ENCODE results near the gene TRIM71. TPM values are rescaled to one million over a fixed set of nuclear protein-coding genes. Genes with fewer than 3 reads are reported as not detected.
"Not testable (repeated sequence)": the region's sequence is repeated elsewhere in the genome, so short reads cannot be mapped to it uniquely, and the experiment has no call there.

TRIM71 gene
- total RNA-seq, 2 experiments from 2014 or later = not detected

GRCh38 chr3:32821686-32822296, 4.0 kb downstream of the TRIM71 start:
- peaks cover 13% of the 10 kb centered on the region for H3K4me1 Mint-ChIP-seq (ENCODE audit: low read depth)
- no peak overlapping the region for H3K4me3 Mint-ChIP-seq
- peaks cover 2% of the 10 kb centered on the region for H3K36me3 Mint-ChIP-seq (ENCODE audit: low read depth)
- peaks cover 48% of the 10 kb centered on the region for H3K27me3 Mint-ChIP-seq (ENCODE audit: low read depth)
- DNase-seq (no peak), ATAC-seq (no peak)
- no peak overlapping the region for H3K27ac Mint-ChIP-seq
- CTCF ChIA-PET = no interaction called here
- POLR2A ChIA-PET = interaction anchor here (0.6 kb wide), 1 partner anchor 237 kb away, joined by 3 read pairs; no protein-coding TSS in a partner anchor
- no peaks in the 10 kb centered on the region for H3K9me3 Mint-ChIP-seq (ENCODE audit: insufficient read depth)

DNA sequence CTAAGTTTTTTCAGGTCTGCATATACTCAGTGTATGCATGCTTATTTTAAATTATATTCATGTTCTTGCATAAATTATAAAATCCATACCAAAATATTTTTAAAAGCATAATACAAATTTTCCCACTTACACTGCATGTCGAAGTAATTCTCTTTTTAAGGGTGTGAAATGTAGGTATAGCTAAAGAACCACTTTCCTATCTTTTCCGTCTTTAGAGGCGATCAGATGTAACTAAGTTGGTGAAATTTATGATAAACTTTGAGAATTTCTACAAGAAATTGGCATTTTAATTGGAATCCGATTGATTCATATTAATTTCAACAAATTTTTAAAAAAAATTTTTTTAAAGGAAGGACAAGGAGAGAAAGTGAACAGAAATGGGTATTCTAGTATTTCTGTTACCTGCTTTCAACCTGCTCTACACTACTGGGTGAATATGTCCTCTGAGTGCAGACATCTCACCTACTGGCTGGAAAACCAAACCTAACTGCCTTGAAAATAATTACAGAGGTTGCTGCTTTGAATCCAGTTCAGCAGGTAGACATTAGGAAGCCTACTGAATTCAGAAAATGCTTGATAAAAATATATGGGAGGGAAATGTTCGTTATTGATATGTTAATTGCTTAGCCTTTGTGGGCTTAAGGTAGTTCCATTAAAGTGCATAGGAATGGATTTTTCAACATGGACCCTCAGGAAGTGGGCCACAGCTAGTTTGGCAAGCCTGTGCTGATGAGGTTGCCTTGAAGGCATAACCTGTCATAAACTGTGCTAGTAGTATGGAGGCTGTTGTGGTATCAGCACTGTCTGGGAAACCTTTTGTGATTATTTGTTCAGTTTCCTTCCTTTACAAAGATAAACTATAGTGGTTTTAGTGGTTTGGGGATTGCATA, 5.1 kb downstream of the TRIM71 start:
- Mint-ChIP-seq H3K36me3 (ENCODE audit: low read depth) (peaks cover 2% of the 10 kb centered on the region), H3K4me3 (no peak overlapping the region), H3K4me1 (ENCODE audit: low read depth) (peaks cover 6% of the 10 kb centered on the region), H3K9me3 (ENCODE audit: insufficient read depth) (no peaks in the 10 kb centered on the region), H3K27ac (no peak overlapping the region), H3K27me3 (ENCODE audit: low read depth) (peaks cover 45% of the 10 kb centered on the region)
- CTCF ChIA-PET = no interaction called here
- ATAC-seq (no peak), DNase-seq (no peak)
- POLR2A ChIA-PET = interaction anchor here (0.6 kb wide), 1 partner anchor 236 kb away, joined by 3 read pairs; no protein-coding TSS in a partner anchor

GRCh38 chr3:32823641-32824184, 5.9 kb downstream of the TRIM71 start:
- CTCF ChIA-PET; H3K36me3 Mint-ChIP-seq (ENCODE audit: low read depth); DNase-seq; H3K9me3 Mint-ChIP-seq (ENCODE audit: insufficient read depth); H3K4me3 Mint-ChIP-seq; H3K27ac Mint-ChIP-seq; ATAC-seq; H3K4me1 Mint-ChIP-seq (ENCODE audit: low read depth); POLR2A ChIA-PET: not testable (repeated sequence)
- H3K27me3 Mint-ChIP-seq (ENCODE audit: low read depth) = peaks cover 43% of the 10 kb centered on the region

DNA sequence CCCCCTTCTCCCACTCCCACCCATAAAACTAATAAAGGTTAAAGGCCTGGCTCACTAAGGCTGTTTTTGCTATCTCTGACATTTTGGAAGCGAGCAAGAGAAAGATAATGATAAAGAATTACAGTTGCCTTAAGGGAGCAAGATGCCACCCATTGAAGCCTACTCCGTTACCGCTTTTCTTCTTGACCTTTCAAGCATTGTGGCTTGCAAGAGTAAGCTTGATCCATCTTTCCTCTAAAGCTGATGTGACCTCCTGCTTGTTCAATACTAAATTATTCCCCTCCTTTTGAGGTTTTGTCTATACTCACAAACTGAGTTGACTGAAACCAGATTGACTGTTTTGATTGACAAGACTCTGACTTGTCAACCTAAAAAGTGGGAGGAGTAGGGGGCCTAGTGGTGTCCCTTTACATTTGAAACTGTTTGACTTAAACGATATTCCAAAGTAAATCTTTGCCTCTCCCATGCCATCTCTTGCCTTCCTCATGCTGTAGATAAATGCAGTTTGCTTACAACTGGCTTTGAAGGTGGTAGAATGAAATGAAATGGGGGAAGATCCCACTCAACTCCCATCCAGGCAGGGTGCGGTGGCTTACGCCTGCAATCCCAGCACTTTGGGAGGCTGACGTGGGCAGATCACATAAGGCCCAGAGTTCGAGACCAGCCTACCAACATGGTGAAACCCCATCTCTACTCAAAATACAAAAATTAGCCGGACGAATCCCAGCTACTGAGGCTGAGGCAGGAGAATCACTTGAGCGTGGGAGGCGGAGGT, 8.0 kb downstream of the TRIM71 start:
- ChIA-PET POLR2A (no interaction called here), CTCF (no interaction called here)
- Mint-ChIP-seq H3K36me3 (ENCODE audit: low read depth) (no peaks in the 10 kb centered on the region), H3K27ac (no peak overlapping the region), H3K4me1 (ENCODE audit: low read depth) (no peaks in the 10 kb centered on the region), H3K27me3 (ENCODE audit: low read depth) (peaks cover 27% of the 10 kb centered on the region), H3K9me3 (ENCODE audit: insufficient read depth) (no peaks in the 10 kb centered on the region), H3K4me3 (no peak overlapping the region)
- no peak for DNase-seq
- ATAC-seq = no peak

DNA sequence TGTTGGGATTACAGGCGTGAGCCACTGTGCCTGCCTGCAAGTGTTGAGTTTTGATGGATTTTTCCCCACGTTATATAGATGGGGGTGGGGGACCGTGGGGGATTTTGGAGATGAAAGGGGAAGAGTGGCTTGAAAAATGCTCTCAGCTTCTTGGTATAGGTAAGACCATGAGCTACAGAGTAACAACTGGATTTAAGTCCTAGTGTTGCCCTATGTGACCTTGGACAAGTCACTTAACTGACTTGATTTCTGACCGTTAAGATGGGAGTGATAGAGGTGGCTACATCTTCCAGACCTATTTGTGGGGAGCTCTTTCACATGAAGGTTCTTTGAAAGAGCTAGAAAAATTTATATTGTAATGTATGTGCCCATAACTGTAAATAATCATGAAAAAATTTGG, 13.3 kb downstream of the TRIM71 start:
- POLR2A ChIA-PET = no interaction called here
- H3K4me3 Mint-ChIP-seq = no peak overlapping the region
- no peak for ATAC-seq
- no peaks in the 10 kb centered on the region for H3K9me3 Mint-ChIP-seq (ENCODE audit: insufficient read depth)
- no peaks in the 10 kb centered on the region for H3K4me1 Mint-ChIP-seq (ENCODE audit: low read depth)
- H3K27ac Mint-ChIP-seq = no peak overlapping the region
- DNase-seq = no peak
- H3K36me3 Mint-ChIP-seq (ENCODE audit: low read depth) = no peaks in the 10 kb centered on the region
- CTCF ChIA-PET = no interaction called here
- peaks cover 31% of the 10 kb centered on the region for H3K27me3 Mint-ChIP-seq (ENCODE audit: low read depth)

- CTCF ChIA-PET = no interaction called here
- Mint-ChIP-seq H3K4me3 (no peak overlapping the region), H3K27me3 (ENCODE audit: low read depth) (peaks cover 32% of the 10 kb centered on the region), H3K9me3 (ENCODE audit: insufficient read depth) (no peaks in the 10 kb centered on the region), H3K27ac (no peak overlapping the region), H3K4me1 (ENCODE audit: low read depth) (no peaks in the 10 kb centered on the region), H3K36me3 (ENCODE audit: low read depth) (no peaks in the 10 kb centered on the region)
- DNase-seq (no peak), ATAC-seq (no peak)
- POLR2A ChIA-PET = no interaction called here
These were observed 14.0 kb downstream of the TRIM71 start for GRCh38 chr3:32831791-32832190.

DNA sequence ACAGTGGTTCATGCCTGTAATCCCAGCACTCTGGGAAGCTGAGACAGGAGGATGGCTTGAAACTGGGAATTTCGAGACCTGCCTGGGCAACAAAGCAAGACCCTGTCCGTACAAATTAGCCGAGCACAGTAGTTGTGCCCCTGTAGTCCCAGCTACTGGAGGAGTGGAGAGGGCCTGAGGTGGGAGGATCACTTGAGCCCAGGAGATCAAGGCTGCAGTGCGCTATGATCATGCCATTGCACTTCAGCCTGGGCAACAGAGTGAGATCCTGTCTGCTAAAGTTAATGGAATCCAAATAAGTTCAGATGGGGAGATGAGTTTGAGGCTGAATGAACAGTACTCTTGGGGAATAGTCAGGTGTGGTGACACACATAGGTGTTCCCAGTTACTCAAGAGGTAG, 14.4 kb downstream of the TRIM71 start:
- ChIA-PET POLR2A (no interaction called here), CTCF (no interaction called here)
- H3K9me3 Mint-ChIP-seq (ENCODE audit: insufficient read depth) = no peaks in the 10 kb centered on the region
- H3K4me1 Mint-ChIP-seq (ENCODE audit: low read depth) = no peaks in the 10 kb centered on the region
- ATAC-seq = no peak
- H3K4me3 Mint-ChIP-seq = no peak overlapping the region
- H3K27me3 Mint-ChIP-seq (ENCODE audit: low read depth) = peaks cover 29% of the 10 kb centered on the region
- no peaks in the 10 kb centered on the region for H3K36me3 Mint-ChIP-seq (ENCODE audit: low read depth)
- H3K27ac Mint-ChIP-seq = no peak overlapping the region
- DNase-seq = no peak

DNA sequence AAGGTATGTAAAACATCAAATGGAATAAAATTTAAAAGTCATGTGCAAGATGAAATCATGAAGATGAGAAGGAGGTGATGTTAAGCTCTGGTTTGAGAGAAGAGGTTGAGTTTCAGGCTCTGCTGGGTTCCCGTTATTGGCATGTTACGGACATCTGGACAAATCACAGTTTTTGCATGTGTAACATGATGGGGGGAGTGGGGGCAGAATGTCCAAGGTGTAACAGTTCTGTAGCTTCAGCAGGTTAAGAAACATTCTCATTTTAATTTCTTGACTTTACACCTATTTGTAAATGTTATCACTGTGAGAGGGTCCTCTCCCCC, 17.2 kb downstream of the TRIM71 start:
- H3K36me3 Mint-ChIP-seq (ENCODE audit: low read depth) = no peaks in the 10 kb centered on the region
- H3K4me3 Mint-ChIP-seq = no peak overlapping the region
- POLR2A ChIA-PET = no interaction called here
- ATAC-seq (no peak), DNase-seq (no peak)
- H3K27ac Mint-ChIP-seq = no peak overlapping the region
- CTCF ChIA-PET = no interaction called here
- H3K9me3 Mint-ChIP-seq (ENCODE audit: insufficient read depth) = no peaks in the 10 kb centered on the region
- H3K27me3 Mint-ChIP-seq (ENCODE audit: low read depth) = peaks cover 25% of the 10 kb centered on the region
- no peaks in the 10 kb centered on the region for H3K4me1 Mint-ChIP-seq (ENCODE audit: low read depth)

DNA sequence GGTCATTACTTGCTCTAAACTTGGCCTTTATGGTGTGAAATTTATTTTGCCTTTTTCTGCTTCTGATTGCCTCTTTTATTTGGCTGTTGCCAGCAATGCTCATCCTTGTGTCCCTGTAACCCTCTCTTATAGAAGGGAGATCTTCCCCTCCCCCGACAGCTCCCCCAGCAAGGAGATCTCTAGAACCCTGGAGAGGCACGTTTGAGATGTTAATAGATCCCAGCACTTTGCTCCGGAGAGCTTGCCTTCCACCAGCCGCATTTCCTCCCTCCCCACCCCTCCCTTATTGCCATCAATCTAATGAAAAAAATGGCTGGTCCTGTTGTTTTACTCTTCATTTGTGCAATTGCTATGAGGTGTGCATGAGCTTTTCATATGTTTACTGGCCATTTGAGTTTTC, 18.2 kb downstream of the TRIM71 start:
- H3K27me3 Mint-ChIP-seq (ENCODE audit: low read depth) = peaks cover 24% of the 10 kb centered on the region
- H3K4me1 Mint-ChIP-seq (ENCODE audit: low read depth) = no peaks in the 10 kb centered on the region
- H3K36me3 Mint-ChIP-seq (ENCODE audit: low read depth) = no peaks in the 10 kb centered on the region
- no peaks in the 10 kb centered on the region for H3K9me3 Mint-ChIP-seq (ENCODE audit: insufficient read depth)
- ATAC-seq (no peak), DNase-seq (no peak)
- no peak overlapping the region for H3K27ac Mint-ChIP-seq
- POLR2A ChIA-PET = no interaction called here
- CTCF ChIA-PET = no interaction called here
- no peak overlapping the region for H3K4me3 Mint-ChIP-seq

DNA sequence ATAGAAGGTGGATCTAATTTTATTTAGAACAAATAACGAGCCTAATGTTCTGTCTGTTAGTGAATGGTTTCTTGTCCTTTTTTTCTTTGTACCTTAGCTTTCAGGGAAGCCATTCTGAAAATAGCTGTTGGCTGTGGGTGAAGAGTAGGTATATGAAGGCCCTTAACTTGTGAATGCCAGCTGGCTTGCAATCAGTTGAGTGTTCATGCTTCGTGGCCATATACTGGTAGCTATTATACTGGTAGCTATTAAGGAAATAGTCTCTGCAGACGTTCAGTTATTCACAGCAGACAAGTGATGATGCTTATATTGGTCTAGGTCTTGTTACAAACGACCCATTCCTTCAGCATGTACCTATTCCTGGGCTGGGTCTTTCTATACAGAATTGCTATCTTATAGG, 18.8 kb downstream of the TRIM71 start:
- no peaks in the 10 kb centered on the region for H3K9me3 Mint-ChIP-seq (ENCODE audit: insufficient read depth)
- H3K27me3 Mint-ChIP-seq (ENCODE audit: low read depth) = peaks cover 22% of the 10 kb centered on the region
- H3K4me3 Mint-ChIP-seq = no peak overlapping the region
- ATAC-seq (no peak), DNase-seq (no peak)
- CTCF ChIA-PET = no interaction called here
- H3K36me3 Mint-ChIP-seq (ENCODE audit: low read depth) = no peaks in the 10 kb centered on the region
- POLR2A ChIA-PET = no interaction called here
- H3K27ac Mint-ChIP-seq = no peak overlapping the region
- H3K4me1 Mint-ChIP-seq (ENCODE audit: low read depth) = no peaks in the 10 kb centered on the region

DNA sequence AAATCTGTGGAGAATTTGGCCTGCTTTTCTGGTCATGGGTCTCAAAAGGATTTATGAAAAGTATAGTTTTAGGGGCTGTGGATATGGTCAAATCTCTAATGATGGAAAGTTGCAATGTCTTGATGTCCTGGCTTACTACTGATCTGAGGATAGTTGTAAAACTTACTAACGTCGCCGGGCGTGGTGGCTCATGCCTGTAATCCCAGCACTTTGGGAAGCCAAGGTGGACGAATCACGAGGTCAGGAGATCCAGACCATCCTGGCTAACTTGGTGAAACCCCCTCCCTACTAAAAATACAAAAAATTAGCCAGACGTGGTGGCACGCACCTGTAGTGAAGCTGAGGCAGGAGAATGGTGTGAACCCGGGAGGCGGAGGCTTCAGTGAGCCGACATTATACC, 19.6 kb downstream of the TRIM71 start:
- Mint-ChIP-seq H3K27ac (no peak overlapping the region), H3K9me3 (ENCODE audit: insufficient read depth) (no peaks in the 10 kb centered on the region), H3K4me1 (ENCODE audit: low read depth) (peaks cover 7% of the 10 kb centered on the region), H3K27me3 (ENCODE audit: low read depth) (peaks cover 19% of the 10 kb centered on the region), H3K4me3 (no peak overlapping the region), H3K36me3 (ENCODE audit: low read depth) (no peaks in the 10 kb centered on the region)
- POLR2A ChIA-PET = no interaction called here
- CTCF ChIA-PET = no interaction called here
- no peak for ATAC-seq
- DNase-seq = no peak

- H3K36me3 Mint-ChIP-seq (ENCODE audit: low read depth) = no peaks in the 10 kb centered on the region
- peaks cover 19% of the 10 kb centered on the region for H3K27me3 Mint-ChIP-seq (ENCODE audit: low read depth)
- DNase-seq = no peak
- H3K4me1 Mint-ChIP-seq (ENCODE audit: low read depth) = peaks cover 11% of the 10 kb centered on the region
- ATAC-seq = no peak
- ChIA-PET CTCF (no interaction called here), POLR2A (no interaction called here)
- H3K27ac Mint-ChIP-seq = no peak overlapping the region
- no peaks in the 10 kb centered on the region for H3K9me3 Mint-ChIP-seq (ENCODE audit: insufficient read depth)
- H3K4me3 Mint-ChIP-seq = no peak overlapping the region
These were observed 20.0 kb downstream of the TRIM71 start for GRCh38 chr3:32837789-32838188.
